Liver (tissue), 9 donors: ENCODE measurements around the gene RPS5. TPM values are rescaled to one million over a fixed set of nuclear protein-coding genes. Genes with fewer than 3 reads are reported as not detected.

Source experiments
- DNase-seq: peaks from one replicate; pipeline ENCODE4 v3.0.0-alpha.2; 2017; ENCODE audit warnings: low spot score
- H3K27ac ChIP-seq, 2 donors: one replicate each; pipeline ENCODE4 v1.7.0; 2013; ENCODE audit warnings: inconsistent platforms in 2 of 2, low read length in 2 of 2, control low read depth in 1 of 2, low read depth in 1 of 2, mild to moderate bottlenecking in 1 of 2
- H3K27me3 ChIP-seq, 4 donors: one replicate each; pipeline versions ENCODE4 v1.6.1 to v1.7.0; 2013; ENCODE audit warnings: low read length in 3 of 4, inconsistent platforms in 1 of 4, mild to moderate bottlenecking in 1 of 4, moderate library complexity in 1 of 4; ENCODE audit not compliant: control insufficient read depth in 4 of 4, insufficient read depth in 4 of 4
- H3K36me3 ChIP-seq, 4 donors: one replicate each; pipeline versions ENCODE4 v1.6.1 to v1.7.0; 2013; ENCODE audit warnings: low read length in 3 of 4, mild to moderate bottlenecking in 3 of 4, low read depth in 1 of 4, moderate library complexity in 1 of 4; ENCODE audit not compliant: control insufficient read depth in 4 of 4, insufficient read depth in 3 of 4
- H3K4me1 ChIP-seq, 4 donors: one replicate each; pipeline versions ENCODE4 v1.6.1 to v1.7.0; 2013; ENCODE audit warnings: low read length in 3 of 4, mild to moderate bottlenecking in 3 of 4, moderate library complexity in 1 of 4; ENCODE audit not compliant: control insufficient read depth in 4 of 4, insufficient read depth in 4 of 4
- H3K4me3 ChIP-seq, 3 donors: one replicate each; pipeline versions ENCODE4 v1.6.1 to v1.7.0; 2013; ENCODE audit warnings: low read length in 3 of 3, control low read depth in 1 of 3, low read depth in 1 of 3, mild to moderate bottlenecking in 1 of 3
- H3K9ac ChIP-seq, 2 donors: one replicate each; pipeline ENCODE4 v1.7.0; 2013; ENCODE audit warnings: low read length in 2 of 2, mild to moderate bottlenecking in 2 of 2, moderate library complexity in 2 of 2, control low read depth in 1 of 2, low read depth in 1 of 2
- H3K9me3 ChIP-seq, 4 donors: one replicate each; pipeline versions ENCODE4 v1.6.1 to v1.7.0; 2013; ENCODE audit warnings: low read length in 3 of 4; ENCODE audit not compliant: control insufficient read depth in 4 of 4
- ATF3 ChIP-seq: IDR thresholded peaks from 2 replicates; pipeline ENCODE4 v1.6.1; 2016; ENCODE audit warnings: antibody characterized with exemption
- CTCF ChIP-seq: fragments of 150-350 bp; IDR thresholded peaks from 2 replicates; pipeline ENCODE4 v1.5.1; 2017; ENCODE audit warnings: improper control_type of control experiment, low read depth, low read length; ENCODE audit not compliant: missing input control
- EGR1 ChIP-seq, 2 donors: IDR thresholded peaks; 2 replicates each; pipeline ENCODE4 v1.6.1; 2016 to 2018; ENCODE audit warnings: antibody characterized with exemption in 2 of 2, low read depth in 2 of 2
- FOXA1 ChIP-seq: IDR thresholded peaks from 2 replicates; pipeline ENCODE4 v1.6.1; 2016; ENCODE audit warnings: antibody characterized with exemption
- FOXA2 ChIP-seq: IDR thresholded peaks from 2 replicates; pipeline ENCODE4 v1.6.1; 2016; ENCODE audit warnings: antibody characterized with exemption
- GABPA ChIP-seq, 2 donors: IDR thresholded peaks in 1 of 2; conservative IDR thresholded peaks in 1 of 2; 2 replicates each; pipeline ENCODE4 v1.6.1; 2016; ENCODE audit warnings: antibody characterized with exemption in 2 of 2, mild to moderate bottlenecking in 1 of 2, moderate library complexity in 1 of 2
- HNF4A ChIP-seq, 2 donors: conservative IDR thresholded peaks; 2 replicates each; pipeline ENCODE4 v1.6.1; 2016; ENCODE audit warnings: antibody characterized with exemption in 2 of 2, mild to moderate bottlenecking in 2 of 2
- JUND ChIP-seq, 2 donors: IDR thresholded peaks; 2 replicates each; pipeline ENCODE4 v1.6.1; 2016; ENCODE audit warnings: antibody characterized with exemption in 2 of 2
- RAD21 ChIP-seq, 2 donors: IDR thresholded peaks; 2 replicates each; pipeline ENCODE4 v1.6.1; 2016; ENCODE audit warnings: antibody characterized with exemption in 2 of 2, mild to moderate bottlenecking in 2 of 2
- RXRA ChIP-seq, 2 donors: IDR thresholded peaks; 2 replicates each; pipeline ENCODE4 v1.6.1; 2017 to 2018; ENCODE audit warnings: antibody characterized with exemption in 2 of 2, mild to moderate bottlenecking in 1 of 2
- SP1 ChIP-seq: IDR thresholded peaks from 2 replicates; pipeline ENCODE4 v1.6.1; 2018; ENCODE audit warnings: antibody characterized with exemption, mild to moderate bottlenecking
- TAF1 ChIP-seq: conservative IDR thresholded peaks from 2 replicates; pipeline ENCODE4 v1.6.1; 2016; ENCODE audit warnings: antibody characterized with exemption, mild to moderate bottlenecking
- YY1 ChIP-seq: IDR thresholded peaks from 2 replicates; pipeline ENCODE4 v1.6.1; 2016; ENCODE audit warnings: antibody characterized with exemption, mild to moderate bottlenecking
- ZBTB33 ChIP-seq: IDR thresholded peaks from 2 replicates; pipeline ENCODE4 v1.6.1; 2016; ENCODE audit warnings: antibody characterized with exemption
- WGBS: extraction: QIAGEN DNeasy Blood & Tissue Kit; methylation state at CpG from one replicate; pipeline ENCODE4 v1.1.7; 2013; 5-methylcytosine and 5-hydroxymethylcytosine counted together
- polyA plus RNA-seq, 2 donors: library from polyadenylated mRNA; stranded (reverse) in 1 of 2; unstranded in 1 of 2; fragments of 200-250 nt in 1 of 2; fragments of >200 nt in 1 of 2; fragmentation: Nextera tagmentation in 1 of 2; extraction: Ambion mirVana in 1 of 2; gene quantifications; one replicate each; pipeline versions ENCODE4 v1.2.1 to v1.2.3, GENCODE V29; 2013 to 2015
- total RNA-seq, 2 donors: library from RNA; depleted of rRNA; stranded (reverse); fragments of >200 nt; gene quantifications; one replicate each; pipeline ENCODE4 v1.2.3, GENCODE V29; 2014
- TF ChIP-seq, protein P1 (sequence below): IDR thresholded peaks from 2 replicates; pipeline ENCODE4 v1.6.1; 2016; ENCODE audit warnings: antibody characterized with exemption
- donor health status: healthy.
- donor health status: healthy.
- donor health status: healthy.
- donor health status: healthy.
- donor health status: healthy.

Gene RPS5
- total and polyA plus RNA-seq, 4 donors, result 229 to 1,403 (median 628) TPM

- WGBS, result 58% methylated on average over 18 of the region's 18 CpGs
- Histone ChIP-seq H3K9ac (no peak overlapping the region), H3K4me1 (peaks cover 6 to 22% (median 18%) of the 10 kb centered on the region in 4 donors), H3K4me3 (peak overlapping the region in 1 of 3 donors; percentile 33), H3K27me3 (peaks cover 0 to 5% (median 0%) of the 10 kb centered on the region in 4 donors), H3K36me3 (no peaks in the 10 kb centered on the region), H3K27ac (no peak overlapping the region), H3K9me3 (no peaks in the 10 kb centered on the region)
- no peak for TF ChIP-seq GABPA (IDR thresholded peaks at IDR 0.05 in 1 of 2, conservative IDR thresholded peaks at IDR 0.05 in 1 of 2)
- no peak for TF ChIP-seq RXRA (IDR thresholded peaks at IDR 0.05)
- TF ChIP-seq HNF4A (conservative IDR thresholded peaks at IDR 0.05), result no peak
- TF ChIP-seq, protein P1, sequence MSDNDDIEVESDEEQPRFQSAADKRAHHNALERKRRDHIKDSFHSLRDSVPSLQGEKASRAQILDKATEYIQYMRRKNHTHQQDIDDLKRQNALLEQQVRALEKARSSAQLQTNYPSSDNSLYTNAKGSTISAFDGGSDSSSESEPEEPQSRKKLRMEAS, result no peak
- no peak for TF ChIP-seq RAD21 (IDR thresholded peaks at IDR 0.05)
- TF ChIP-seq ATF3, result no peak
- TF ChIP-seq JUND (IDR thresholded peaks at IDR 0.05), result no peak
- no peak for TF ChIP-seq SP1
- TF ChIP-seq TAF1, result no peak
- TF ChIP-seq FOXA2, result no peak
- TF ChIP-seq CTCF, result no peak
- no peak for TF ChIP-seq YY1
- no peak for TF ChIP-seq EGR1 (IDR thresholded peaks at IDR 0.05; ENCODE audit: low read depth in 2 of 2)
- TF ChIP-seq ZBTB33, result no peak
- no peak for DNase-seq
Observed at GRCh38 chr19:58400316-58400915, 13.3 kb downstream of the RPS5 start.

- peaks cover 6 to 20% (median 16%) of the 10 kb centered on the region in 4 donors for H3K4me1 ChIP-seq
- 3% methylated on average over 80 of the region's 80 CpGs for WGBS
- H3K4me3 ChIP-seq, result peak overlapping the region; percentile 55 to 64 (median 64)
- no peak overlapping the region for H3K27ac ChIP-seq
- no peaks in the 10 kb centered on the region for H3K36me3 ChIP-seq
- no peak overlapping the region for H3K9ac ChIP-seq
- no peaks in the 10 kb centered on the region for H3K9me3 ChIP-seq
- peaks cover 0 to 5% (median 0%) of the 10 kb centered on the region in 4 donors for H3K27me3 ChIP-seq
- peak; percentile 89 for TF ChIP-seq SP1
- no peak for TF ChIP-seq FOXA2
- TF ChIP-seq EGR1 (IDR thresholded peaks at IDR 0.05; ENCODE audit: low read depth in 2 of 2), result no peak
- peak in 1 of 2 donors; percentile 24 for TF ChIP-seq RAD21 (IDR thresholded peaks at IDR 0.05)
- peak in 1 of 2 donors; percentile 17 for TF ChIP-seq RXRA (IDR thresholded peaks at IDR 0.05)
- peak; percentile 80 for TF ChIP-seq YY1
- TF ChIP-seq, protein P1, result peak; percentile 30
- peak in 1 of 2 donors; percentile 78 for TF ChIP-seq GABPA (IDR thresholded peaks at IDR 0.05 in 1 of 2, conservative IDR thresholded peaks at IDR 0.05 in 1 of 2)
- no peak for TF ChIP-seq FOXA1
- DNase-seq, result peak; percentile 99
Observed at GRCh38 chr19:58400916-58401839, 14.1 kb downstream of the RPS5 start.
